SJSA1 (cell line): ENCODE measurements around the gene TRMT1. TPM values are rescaled to one million over a fixed set of nuclear protein-coding genes. Genes with fewer than 3 reads are reported as not detected.

Source experiments
- total RNA-seq: library from RNA; depleted of rRNA; stranded (reverse); fragments of >200 nt; shearing (Covaris generic); gene quantifications from 2 replicates; pipeline ENCODE4 v1.2.3, GENCODE V29; 2014; rRNA removed

TRMT1 gene
- total RNA-seq, 1 experiment from 2014 or later, result 29.6 TPM

Other genes starting within 250 kb of the TRMT1 start
- gene DNASE2, start 235.3 kb downstream of the TRMT1 start, total RNA-seq, result 21.8 and 25.5 TPM in 2 replicates
- gene KLF1, start 229.5 kb downstream of the TRMT1 start, total RNA-seq, result not detected in 2 replicates
- gene GCDH, start 225.6 kb downstream of the TRMT1 start, total RNA-seq, result 25.9 and 43.7 TPM in 2 replicates
- 0.24 TPM in 1 of 2 replicates, not detected in the other for gene SYCE2, start 197.4 kb downstream of the TRMT1 start, total RNA-seq
- gene FARSA, start 183.0 kb downstream of the TRMT1 start, total RNA-seq, result 48.3 and 101 TPM in 2 replicates
- gene CALR, start 178.1 kb downstream of the TRMT1 start, total RNA-seq, result 1,330 and 1,700 TPM in 2 replicates
- 145 and 164 TPM in 2 replicates for gene RAD23A, start 170.9 kb downstream of the TRMT1 start, total RNA-seq
- gene GADD45GIP1, start 159.5 kb downstream of the TRMT1 start, total RNA-seq, result 75.7 and 84.3 TPM in 2 replicates
- 0.41 TPM in 1 of 2 replicates, not detected in the other for gene DAND5, start 147.2 kb downstream of the TRMT1 start, total RNA-seq
- 9.4 and 10.9 TPM in 2 replicates for gene NFIX, start 121.3 kb downstream of the TRMT1 start, total RNA-seq
- not detected in 2 replicates for gene LYL1, start 13.9 kb downstream of the TRMT1 start, total RNA-seq
- 48.9 and 75.9 TPM in 2 replicates for gene NACC1, start 1.5 kb upstream of the TRMT1 start, total RNA-seq
- gene STX10, start 33.6 kb upstream of the TRMT1 start, total RNA-seq, result 106 and 125 TPM in 2 replicates
- gene IER2, start 33.7 kb upstream of the TRMT1 start, total RNA-seq, result 12.3 and 25.5 TPM in 2 replicates